Parathyroid adenoma (tissue), 2 donors: ENCODE data around the gene ASTL.
"Not testable (repeated sequence)": the region's sequence is repeated elsewhere in the genome, so short reads cannot be mapped to it uniquely, and the experiment has no call there.

Experiments
- H2AFZ ChIP-seq: fragments of 300-600 bp; sonication (generic); one replicate; pipeline ENCODE4 v1.7.0; 2017; ENCODE audit warnings: antibody characterized with exemption, mild to moderate bottlenecking
- H3K27ac ChIP-seq: fragments of 300-600 bp; sonication (generic); one replicate; pipeline ENCODE4 v1.7.0; 2017
- H3K27me3 ChIP-seq: fragments of 300-600 bp; sonication (generic); one replicate; pipeline ENCODE4 v1.7.0; 2017; ENCODE audit warnings: low read length; ENCODE audit not compliant: control insufficient read depth, insufficient read depth
- H3K36me3 ChIP-seq: fragments of 300-600 bp; sonication (generic); one replicate; pipeline ENCODE4 v1.7.0; 2017; ENCODE audit warnings: low read length; ENCODE audit not compliant: control insufficient read depth, insufficient read depth
- H3K4me1 ChIP-seq: fragments of 300-600 bp; sonication (generic); one replicate; pipeline ENCODE4 v1.7.0; 2017; ENCODE audit warnings: control low read depth
- H3K4me2 ChIP-seq: fragments of 300-600 bp; sonication (generic); one replicate; pipeline ENCODE4 v1.7.0; 2017; ENCODE audit warnings: low read length
- H3K4me3 ChIP-seq: fragments of 300-600 bp; sonication (generic); one replicate; pipeline ENCODE4 v1.7.0; 2017; ENCODE audit warnings: low read depth, low read length
- H3K79me2 ChIP-seq: fragments of 300-600 bp; sonication (generic); one replicate; pipeline ENCODE4 v1.7.0; 2017; ENCODE audit warnings: control low read depth
- H3K9ac ChIP-seq: fragments of 300-600 bp; sonication (generic); one replicate; pipeline ENCODE4 v1.7.0; 2017; ENCODE audit warnings: mild to moderate bottlenecking
- H3K9me3 ChIP-seq: fragments of 300-600 bp; sonication (generic); one replicate; pipeline ENCODE4 v1.7.0; 2017; ENCODE audit warnings: low read length; ENCODE audit not compliant: control insufficient read depth
- TF ChIP-seq, protein P1 (sequence below): fragments of 300-600 bp; sonication (generic); IDR thresholded peaks from one replicate; pipeline ENCODE4 v1.7.0; 2017; ENCODE audit warnings: antibody characterized with exemption, mild to moderate bottlenecking
- donor health status: primary hyperparathyroidism.

The ASTL gene

DNA sequence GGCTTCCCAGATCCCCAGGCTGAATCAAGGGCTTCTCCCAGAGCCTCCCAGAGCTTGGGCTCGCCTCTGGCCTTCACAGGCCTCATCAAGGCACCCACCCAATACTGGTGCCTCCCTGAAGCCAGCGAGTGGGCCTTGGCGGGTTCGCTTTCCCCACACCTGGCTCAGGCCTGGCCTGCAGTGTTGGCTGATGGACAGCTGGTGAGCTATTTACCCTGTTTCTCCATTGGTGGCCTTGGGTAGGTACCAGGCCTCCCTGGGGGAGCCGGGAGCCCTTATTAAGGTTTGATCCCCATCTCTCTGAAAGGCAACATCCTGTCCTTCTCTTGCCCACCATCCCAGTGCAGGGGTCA is 25.1 kb upstream of the ASTL start:
- TF ChIP-seq, protein P1, sequence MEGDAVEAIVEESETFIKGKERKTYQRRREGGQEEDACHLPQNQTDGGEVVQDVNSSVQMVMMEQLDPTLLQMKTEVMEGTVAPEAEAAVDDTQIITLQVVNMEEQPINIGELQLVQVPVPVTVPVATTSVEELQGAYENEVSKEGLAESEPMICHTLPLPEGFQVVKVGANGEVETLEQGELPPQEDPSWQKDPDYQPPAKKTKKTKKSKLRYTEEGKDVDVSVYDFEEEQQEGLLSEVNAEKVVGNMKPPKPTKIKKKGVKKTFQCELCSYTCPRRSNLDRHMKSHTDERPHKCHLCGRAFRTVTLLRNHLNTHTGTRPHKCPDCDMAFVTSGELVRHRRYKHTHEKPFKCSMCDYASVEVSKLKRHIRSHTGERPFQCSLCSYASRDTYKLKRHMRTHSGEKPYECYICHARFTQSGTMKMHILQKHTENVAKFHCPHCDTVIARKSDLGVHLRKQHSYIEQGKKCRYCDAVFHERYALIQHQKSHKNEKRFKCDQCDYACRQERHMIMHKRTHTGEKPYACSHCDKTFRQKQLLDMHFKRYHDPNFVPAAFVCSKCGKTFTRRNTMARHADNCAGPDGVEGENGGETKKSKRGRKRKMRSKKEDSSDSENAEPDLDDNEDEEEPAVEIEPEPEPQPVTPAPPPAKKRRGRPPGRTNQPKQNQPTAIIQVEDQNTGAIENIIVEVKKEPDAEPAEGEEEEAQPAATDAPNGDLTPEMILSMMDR = no peak
- no peaks in the 10 kb centered on the region for H3K9me3 ChIP-seq
- no peak overlapping the region for H3K4me3 ChIP-seq
- no peaks in the 10 kb centered on the region for H3K36me3 ChIP-seq
- no peak overlapping the region for H3K4me2 ChIP-seq
- H3K27me3 ChIP-seq = no peaks in the 10 kb centered on the region
- H3K79me2 ChIP-seq = no peaks in the 10 kb centered on the region
- H3K27ac ChIP-seq = no peak overlapping the region
- no peaks in the 10 kb centered on the region for H3K4me1 ChIP-seq
- H3K9ac ChIP-seq = no peak overlapping the region
- no peak overlapping the region for H2AFZ ChIP-seq

DNA sequence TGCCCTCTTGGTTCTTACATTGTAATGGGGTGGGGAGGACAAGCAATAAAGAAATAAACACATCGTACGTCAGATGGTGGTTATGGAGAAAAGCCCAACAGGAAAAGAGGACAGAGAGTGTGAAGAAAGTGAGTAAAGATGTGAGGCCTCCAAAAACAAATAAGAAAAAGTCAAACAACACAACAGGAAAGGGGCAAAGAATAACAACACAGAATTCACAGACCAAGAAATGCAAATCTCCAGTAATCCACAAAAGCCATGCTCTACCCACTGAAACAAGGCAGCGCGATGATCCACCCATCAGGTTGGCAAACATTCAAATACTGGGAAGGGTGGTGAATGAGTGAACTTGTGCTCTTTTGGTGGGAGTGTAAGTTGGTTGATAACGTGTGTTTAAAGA is 23.6 kb upstream of the ASTL start:
- H3K36me3 ChIP-seq = no peaks in the 10 kb centered on the region
- no peaks in the 10 kb centered on the region for H3K27me3 ChIP-seq
- no peaks in the 10 kb centered on the region for H3K9me3 ChIP-seq
- no peak overlapping the region for H3K4me2 ChIP-seq
- H3K79me2 ChIP-seq = no peaks in the 10 kb centered on the region
- H3K4me1 ChIP-seq = no peaks in the 10 kb centered on the region
- H3K4me3 ChIP-seq = no peak overlapping the region
- no peak overlapping the region for H2AFZ ChIP-seq
- H3K9ac ChIP-seq = no peak overlapping the region
- TF ChIP-seq, protein P1 = no peak
- no peak overlapping the region for H3K27ac ChIP-seq

DNA sequence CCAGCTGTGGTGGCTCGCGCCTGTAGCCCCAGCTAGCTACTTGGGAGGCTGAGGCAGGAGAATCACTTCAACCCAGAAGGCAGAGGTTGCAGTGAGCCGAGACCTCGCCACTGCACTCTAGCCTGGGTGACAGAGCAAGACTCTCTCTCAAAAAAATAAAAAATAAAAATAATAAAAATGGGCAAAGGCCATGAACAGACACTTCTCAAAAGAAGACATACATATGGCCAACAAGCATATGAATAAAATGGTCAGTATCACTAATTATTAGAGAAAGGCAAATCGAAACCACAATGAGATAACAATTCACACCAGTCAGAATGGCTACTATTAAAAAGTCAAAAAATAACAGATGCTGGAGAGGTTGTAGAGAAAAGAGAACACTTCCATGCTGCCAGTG is 22.1 kb upstream of the ASTL start:
- H3K36me3 ChIP-seq, H3K4me1 ChIP-seq, H3K4me3 ChIP-seq, H3K4me2 ChIP-seq, H3K9ac ChIP-seq, H3K27me3 ChIP-seq, H3K79me2 ChIP-seq, H3K27ac ChIP-seq, H2AFZ ChIP-seq, H3K9me3 ChIP-seq: not testable (repeated sequence)

DNA sequence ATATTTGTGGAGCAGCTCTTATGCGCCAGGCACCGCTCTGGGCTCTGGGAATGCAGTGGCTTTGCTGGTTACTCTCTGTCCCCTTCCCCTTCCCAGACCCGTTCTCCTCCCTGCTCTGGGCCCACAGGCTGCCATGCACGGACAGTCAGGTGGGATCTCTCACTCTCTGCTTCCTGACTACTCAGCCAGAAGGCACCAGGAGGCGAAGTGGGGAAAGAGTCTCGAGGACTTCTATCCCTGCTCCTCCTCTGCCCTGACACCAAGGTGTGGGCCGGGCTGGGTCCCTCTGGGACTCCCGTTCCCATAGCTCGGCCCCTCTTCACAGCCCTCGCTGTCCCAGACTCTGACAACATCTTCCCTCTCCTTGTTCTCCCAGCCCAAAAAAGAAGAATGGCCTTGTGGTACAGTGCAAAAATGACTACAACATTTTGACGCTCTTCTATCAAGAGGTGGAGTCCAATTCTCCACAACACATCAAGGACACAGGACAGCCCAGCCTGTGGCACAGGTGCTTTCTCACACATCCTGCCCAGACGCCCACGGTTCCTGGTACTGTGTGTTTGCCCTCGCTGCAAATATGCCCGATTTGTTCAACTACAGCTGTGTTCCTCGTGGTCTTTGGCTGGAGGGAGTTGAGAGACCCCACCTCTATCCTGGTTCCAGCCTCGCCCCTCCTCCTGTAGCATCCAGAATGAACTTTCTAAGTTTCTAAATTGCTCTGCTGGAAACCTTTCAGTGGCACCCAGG is 21.0 kb upstream of the ASTL start:
- no peaks in the 10 kb centered on the region for H3K36me3 ChIP-seq
- no peaks in the 10 kb centered on the region for H3K27me3 ChIP-seq
- H2AFZ ChIP-seq = no peak overlapping the region
- TF ChIP-seq, protein P1 = no peak
- no peaks in the 10 kb centered on the region for H3K9me3 ChIP-seq
- H3K9ac ChIP-seq = no peak overlapping the region
- no peaks in the 10 kb centered on the region for H3K79me2 ChIP-seq
- no peaks in the 10 kb centered on the region for H3K4me1 ChIP-seq
- no peak overlapping the region for H3K4me3 ChIP-seq
- H3K27ac ChIP-seq = no peak overlapping the region
- no peak overlapping the region for H3K4me2 ChIP-seq

DNA sequence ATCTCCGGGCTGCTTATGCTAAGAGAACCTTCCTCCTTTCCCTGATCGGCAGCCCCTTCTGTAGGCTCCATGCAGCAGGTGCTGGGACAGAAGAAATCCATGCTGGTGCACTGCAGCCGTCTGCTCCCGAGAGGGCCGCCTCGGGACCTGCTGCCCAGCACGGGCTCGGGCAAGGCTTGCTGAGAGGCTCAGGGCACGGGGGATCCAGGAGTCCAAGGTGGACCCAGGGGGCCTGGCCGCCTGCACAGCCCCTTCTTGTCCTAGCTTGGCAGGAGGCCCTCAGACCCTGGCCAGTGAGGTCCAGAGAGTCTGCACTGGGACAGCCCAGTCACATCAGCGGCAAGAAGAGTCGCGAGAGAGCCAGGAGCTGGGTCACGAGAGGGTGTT is 20.2 kb upstream of the ASTL start:
- TF ChIP-seq, protein P1 = no peak
- no peak overlapping the region for H2AFZ ChIP-seq
- no peaks in the 10 kb centered on the region for H3K79me2 ChIP-seq
- no peaks in the 10 kb centered on the region for H3K4me1 ChIP-seq
- H3K9me3 ChIP-seq = no peaks in the 10 kb centered on the region
- H3K9ac ChIP-seq = no peak overlapping the region
- H3K27me3 ChIP-seq = no peaks in the 10 kb centered on the region
- H3K4me3 ChIP-seq = no peak overlapping the region
- H3K36me3 ChIP-seq = no peaks in the 10 kb centered on the region
- H3K27ac ChIP-seq = no peak overlapping the region
- no peak overlapping the region for H3K4me2 ChIP-seq
